Spleen (tissue), 11 donors: ENCODE results near the gene ITPR2. TPM values are rescaled to one million over a fixed set of nuclear protein-coding genes. Genes with fewer than 3 reads are reported as not detected.

Experiments used
- DNase-seq: peaks from one replicate; pipeline ENCODE4 v3.0.0-alpha.2; 2020
- H3K27ac ChIP-seq, 8 donors: fragments of 200-600 bp; sonication (generic) in 7 of 8; 1 replicate in 4 of 8; 2 replicates in 4 of 8; pipeline versions ENCODE4 v1.5.0 to v1.8.0; 2016 to 2021; ENCODE audit warnings: inconsistent platforms in 4 of 8, mild to moderate bottlenecking in 4 of 8, moderate library complexity in 1 of 8
- H3K27me3 ChIP-seq, 7 donors: fragments of 200-600 bp; sonication (generic) in 6 of 7; replicated peaks in 1 of 7; 1 replicate in 4 of 7; 2 replicates in 3 of 7; pipeline versions ENCODE4 v1.5.0 to v1.8.0; 2016 to 2021; ENCODE audit warnings: inconsistent platforms in 3 of 7, mild to moderate bottlenecking in 1 of 7
- H3K36me3 ChIP-seq, 6 donors: fragments of 200-600 bp; sonication (generic) in 5 of 6; 1 replicate in 4 of 6; 2 replicates in 2 of 6; pipeline versions ENCODE4 v1.5.0 to v1.8.0; 2016 to 2021; ENCODE audit warnings: inconsistent platforms in 2 of 6
- H3K4me1 ChIP-seq, 6 donors: fragments of 200-600 bp; sonication (generic) in 5 of 6; 1 replicate in 3 of 6; 2 replicates in 3 of 6; pipeline versions ENCODE4 v1.5.0 to v1.8.0; 2016 to 2021; ENCODE audit warnings: inconsistent platforms in 3 of 6
- H3K4me3 ChIP-seq, 8 donors: fragments of 200-600 bp; sonication (generic) in 7 of 8; 1 replicate in 4 of 8; 2 replicates in 4 of 8; pipeline versions ENCODE4 v1.5.0 to v1.8.0; 2016 to 2021; ENCODE audit warnings: inconsistent platforms in 4 of 8, mild to moderate bottlenecking in 4 of 8, moderate library complexity in 2 of 8
- H3K9me3 ChIP-seq, 8 donors: fragments of 200-600 bp; sonication (generic) in 7 of 8; 1 replicate in 4 of 8; 2 replicates in 4 of 8; pipeline versions ENCODE4 v1.5.0 to v1.8.0; 2016 to 2021; ENCODE audit warnings: inconsistent platforms in 4 of 8
- CTCF ChIP-seq, 11 experiments: fragments of 200-600 bp in 7 of 11; fragments of 450-650 bp in 4 of 11; sonication (generic) in 4 of 11; IDR thresholded peaks in 8 of 11; conservative IDR thresholded peaks in 3 of 11; 1 replicate in 7 of 11; 2 replicates in 4 of 11; pipeline versions ENCODE4 v1.4.0 to v1.8.0; 2016 to 2021; ENCODE audit warnings: antibody characterized with exemption in 11 of 11, inconsistent platforms in 4 of 11, mild to moderate bottlenecking in 1 of 11
- POLR2A ChIP-seq, 3 donors: fragments of 450-650 bp; IDR thresholded peaks; one replicate each; pipeline ENCODE4 v1.5.1; 2017; ENCODE audit warnings: antibody characterized with exemption in 3 of 3, mild to moderate bottlenecking in 1 of 3
- POLR2AphosphoS5 ChIP-seq, 3 donors: sonication (generic); formaldehyde crosslinking; IDR thresholded peaks; one replicate each; pipeline ENCODE4 v1.5.1; 2017; ENCODE audit warnings: antibody characterized with exemption in 3 of 3
- WGBS, 5 donors: extraction: QIAGEN DNeasy Blood & Tissue Kit in 3 of 5; methylation state at CpG; one replicate each; pipeline versions ENCODE4 v1.1.5 to v1.1.7; 2013 to 2018; 5-methylcytosine and 5-hydroxymethylcytosine counted together
- intact Hi-C: fragments of 100-400 bp; cut with DNase I; formaldehyde crosslinking; loops from one replicate; pipeline ENCODE4 v1.15.0; 2023; ENCODE audit warnings: low total_unique reads
- polyA plus RNA-seq, 3 donors: library from polyadenylated mRNA; stranded (reverse); fragments of 200-250 nt; gene quantifications; one replicate each; pipeline ENCODE4 v1.2.1, GENCODE V29; 2013
- total RNA-seq, 7 donors: library from RNA; depleted of rRNA in 3 of 7; stranded (reverse); fragments of >200 nt in 3 of 7; fragmentation: NEBNext Ultra II Directional in 4 of 7; extraction: Animal tissue kit (Norgen Biotek cat#: 25700) in 4 of 7; gene quantifications; one replicate each; pipeline versions ENCODE4 v1.1.0 to v1.2.1, GENCODE V29; 2016 to 2021
- donor health status: healthy with polysubstance abuse.
- donor health status: DM: no; HTN: no; CAD: no; lungs with moderate emphysema.
- donor health status: DM: no; HTN: no; CAD: no.
- donor health status: Bipolar disorder and iron deficiency.
- donor health status: healthy.
- donor health status: DM: no; HTN: no; CAD: no.
- donor health status: DM: yes; HTN: yes; CAD: no.

Gene ITPR2
- total and polyA plus RNA-seq, 10 donors, result 3.2 to 105 (median 60.4) TPM

DNA sequence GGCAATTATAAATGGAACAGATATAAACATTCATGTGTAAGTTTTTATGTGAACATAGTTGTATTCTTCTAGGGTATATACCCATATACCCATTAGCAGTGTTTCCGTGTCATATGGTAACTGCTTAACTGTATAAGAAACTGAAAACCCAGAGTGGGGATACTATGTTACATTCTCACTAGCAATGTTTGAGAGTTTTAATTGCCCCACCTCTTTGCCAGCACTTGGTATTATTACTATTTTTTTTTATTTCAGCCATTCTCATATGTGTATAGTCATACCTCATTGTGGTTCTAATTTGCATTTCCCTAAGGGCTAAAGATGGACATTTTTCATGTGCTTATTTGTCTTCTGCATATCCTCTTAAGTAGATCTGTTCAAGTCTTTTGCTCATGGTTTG is 28.7 kb upstream of the ITPR2 start:
- H3K27ac ChIP-seq, result no peak overlapping the region
- H3K4me3 ChIP-seq, result no peak overlapping the region
- H3K4me1 ChIP-seq, result peaks cover 0 to 11% (median 1%) of the 10 kb centered on the region in 6 donors
- H3K36me3 ChIP-seq, result no peaks in the 10 kb centered on the region
- no peaks in the 10 kb centered on the region for H3K9me3 ChIP-seq
- intact Hi-C loops, result no loop called here
- TF ChIP-seq CTCF (IDR thresholded peaks at IDR 0.05 in 8 of 11, conservative IDR thresholded peaks at IDR 0.05 in 3 of 11), result no peak
- no peak for TF ChIP-seq POLR2A (IDR thresholded peaks at IDR 0.05)
- TF ChIP-seq POLR2AphosphoS5 (IDR thresholded peaks at IDR 0.05), result no peak
- 84 to 100% (median 97%) methylated on average over 1 of the region's 1 CpG for WGBS, 5 donors
- no peak for DNase-seq
- no peaks in the 10 kb centered on the region for H3K27me3 ChIP-seq

- TF ChIP-seq POLR2AphosphoS5 (IDR thresholded peaks at IDR 0.05) (no peak), POLR2A (IDR thresholded peaks at IDR 0.05) (no peak), CTCF (IDR thresholded peaks at IDR 0.05 in 8 of 11, conservative IDR thresholded peaks at IDR 0.05 in 3 of 11) (no peak)
- 55 to 66% (median 61%) methylated on average over 6 of the region's 6 CpGs for WGBS, 5 donors
Measured at GRCh38 chr12:26857465-26858176, 24.6 kb upstream of the ITPR2 start.

GRCh38 chr12:26855337-26855736 is 22.3 kb upstream of the ITPR2 start:
- 26 to 41% (median 40%) methylated on average over 1 of the region's 1 CpG for WGBS, 5 donors

More at GRCh38 chr12:26857465-26858176, 24.6 kb upstream of the ITPR2 start:
- peak overlapping the region in 2 of 8 donors; percentile 8 to 17 for H3K27ac ChIP-seq
- H3K4me3 ChIP-seq, result no peak overlapping the region
- H3K27me3 ChIP-seq, result no peaks in the 10 kb centered on the region
- H3K9me3 ChIP-seq, result no peaks in the 10 kb centered on the region
- H3K36me3 ChIP-seq, result no peaks in the 10 kb centered on the region
- DNase-seq, result no peak
- peaks cover 0 to 19% (median 9%) of the 10 kb centered on the region in 6 donors for H3K4me1 ChIP-seq
- intact Hi-C loops, result loop anchor here (10.0 kb wide), 2 partner anchors 77 to 157 kb away; partner anchors contain the start of genes FGFR1OP2, INTS13 and TM7SF3

More at GRCh38 chr12:26855337-26855736, 22.3 kb upstream of the ITPR2 start:
- H3K27me3 ChIP-seq, result no peaks in the 10 kb centered on the region
- intact Hi-C loops, result loop anchor here (10.0 kb wide), 2 partner anchors 79 to 159 kb away; partner anchors contain the start of genes FGFR1OP2, INTS13 and TM7SF3
- TF ChIP-seq POLR2A (IDR thresholded peaks at IDR 0.05) (no peak), CTCF (IDR thresholded peaks at IDR 0.05 in 8 of 11, conservative IDR thresholded peaks at IDR 0.05 in 3 of 11) (no peak), POLR2AphosphoS5 (IDR thresholded peaks at IDR 0.05) (no peak)
- no peak for DNase-seq
- H3K4me1 ChIP-seq, result peaks cover 0 to 19% (median 9%) of the 10 kb centered on the region in 6 donors
- H3K36me3 ChIP-seq, result no peaks in the 10 kb centered on the region
- H3K9me3 ChIP-seq, result no peaks in the 10 kb centered on the region
- H3K27ac ChIP-seq, result no peak overlapping the region
- no peak overlapping the region for H3K4me3 ChIP-seq
